RCC 7860 (cell line): ENCODE measurements around the gene SMIM41.
A peak's percentile ranks its signal among the peaks of the same experiment; 100 is the strongest.

Experiments
- DNase-seq: peaks from one replicate; pipeline ENCODE4 v3.0.0-alpha.2; 2015; ENCODE audit warnings: low spot score
- FAIRE-seq: peaks from 2 replicates; lab custom pipeline; 2012; peaks lifted over from hg19 to GRCh38; lab: Jason Lieb, UNC

SMIM41 gene

DNA sequence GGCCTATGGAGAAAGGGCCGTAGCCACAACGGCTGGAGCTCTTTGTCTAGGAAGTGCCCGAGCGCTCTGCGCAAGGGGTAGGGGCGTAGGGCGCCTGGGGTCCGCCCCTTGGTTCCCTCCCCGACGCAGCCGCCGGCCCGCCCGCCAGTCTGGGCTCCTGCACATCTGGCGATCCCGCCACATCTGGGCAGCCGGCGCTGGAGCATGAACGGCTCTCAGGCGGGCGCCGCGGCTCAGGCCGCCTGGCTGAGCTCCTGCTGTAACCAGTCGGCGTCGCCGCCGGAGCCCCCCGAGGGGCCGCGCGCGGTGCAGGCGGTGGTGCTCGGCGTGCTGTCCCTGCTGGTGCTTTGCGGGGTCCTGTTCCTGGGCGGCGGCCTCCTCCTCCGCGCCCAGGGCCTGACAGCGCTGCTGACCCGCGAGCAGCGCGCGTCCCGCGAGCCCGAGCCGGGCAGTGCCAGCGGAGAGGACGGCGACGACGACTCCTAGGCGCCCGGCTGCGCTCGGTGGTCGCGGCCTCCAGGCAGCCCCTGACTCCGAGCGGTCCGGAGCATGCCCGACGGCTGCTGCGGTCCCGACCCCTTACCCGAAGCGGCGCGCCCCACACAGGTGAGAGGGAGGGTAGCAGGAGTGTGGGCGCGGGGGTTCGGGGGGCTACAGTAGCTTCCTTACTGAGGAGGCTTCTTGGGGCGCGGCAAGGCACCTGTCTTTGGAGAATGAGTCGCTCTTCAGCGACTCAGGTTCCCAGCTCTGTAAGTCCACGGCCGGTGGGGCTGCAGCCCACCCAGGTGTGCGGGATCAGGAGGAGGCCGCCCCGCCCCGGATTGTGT lies at the start of gene SMIM41:
SMIM41 (plus strand) TSS at position 129 of the 827 bp plus-strand sequence; CDS start at position 205, 76 bp downstream.
- DNase-seq = no peak
- FAIRE-seq = no peak

DNA sequence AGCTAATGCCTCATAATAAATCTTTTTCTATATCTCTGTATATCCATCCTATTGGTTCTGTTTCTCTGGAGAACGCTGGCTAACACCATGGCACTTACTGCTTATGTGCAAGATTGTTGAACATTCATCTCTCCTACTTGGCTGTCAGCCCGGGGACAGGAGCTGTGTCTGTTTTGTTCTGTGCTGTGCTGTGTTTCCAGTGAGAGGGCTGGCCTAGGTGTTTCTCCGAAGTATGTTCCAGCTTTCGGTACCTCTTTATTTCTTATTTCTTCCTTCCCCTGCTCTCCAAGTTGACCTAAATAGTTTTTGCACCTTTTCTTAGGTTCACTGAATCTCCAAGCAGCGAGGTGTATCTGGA lies 47.1 kb upstream of the SMIM41 start:
- DNase-seq = no peak
- FAIRE-seq = no peak

DNA sequence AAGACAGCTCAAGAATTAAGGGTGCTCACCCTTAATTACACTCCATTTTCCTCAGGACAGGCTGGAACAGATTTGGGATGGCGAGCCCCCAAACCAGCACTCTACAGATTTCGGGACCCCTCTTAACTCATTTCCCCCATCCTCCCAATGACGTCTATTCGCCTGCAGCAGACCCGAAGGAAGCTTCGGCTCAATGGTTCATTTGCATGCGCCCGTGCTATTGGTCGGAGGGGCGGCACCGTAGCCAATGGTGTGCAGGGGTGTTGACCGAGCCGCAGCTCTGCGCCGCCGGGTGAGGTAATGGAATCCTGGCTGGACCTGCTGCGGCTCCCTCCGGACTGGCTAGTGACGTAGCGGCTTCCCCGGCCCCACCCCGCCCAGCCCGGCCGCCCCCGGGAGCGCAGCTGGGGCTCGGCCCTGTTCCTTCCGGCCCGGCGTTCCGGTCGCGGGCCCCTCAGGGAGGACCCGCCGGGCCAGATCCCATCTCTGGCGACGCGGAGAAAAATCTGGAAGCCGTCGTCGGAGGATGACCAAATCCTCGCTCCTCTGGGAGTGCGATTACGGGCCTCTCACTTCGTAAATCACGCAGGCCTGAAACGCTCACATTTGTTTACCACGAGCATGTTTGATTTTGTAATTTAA lies 46.6 kb upstream of the SMIM41 start:
- FAIRE-seq (peak; percentile 38), DNase-seq (peak; percentile 79)

DNA sequence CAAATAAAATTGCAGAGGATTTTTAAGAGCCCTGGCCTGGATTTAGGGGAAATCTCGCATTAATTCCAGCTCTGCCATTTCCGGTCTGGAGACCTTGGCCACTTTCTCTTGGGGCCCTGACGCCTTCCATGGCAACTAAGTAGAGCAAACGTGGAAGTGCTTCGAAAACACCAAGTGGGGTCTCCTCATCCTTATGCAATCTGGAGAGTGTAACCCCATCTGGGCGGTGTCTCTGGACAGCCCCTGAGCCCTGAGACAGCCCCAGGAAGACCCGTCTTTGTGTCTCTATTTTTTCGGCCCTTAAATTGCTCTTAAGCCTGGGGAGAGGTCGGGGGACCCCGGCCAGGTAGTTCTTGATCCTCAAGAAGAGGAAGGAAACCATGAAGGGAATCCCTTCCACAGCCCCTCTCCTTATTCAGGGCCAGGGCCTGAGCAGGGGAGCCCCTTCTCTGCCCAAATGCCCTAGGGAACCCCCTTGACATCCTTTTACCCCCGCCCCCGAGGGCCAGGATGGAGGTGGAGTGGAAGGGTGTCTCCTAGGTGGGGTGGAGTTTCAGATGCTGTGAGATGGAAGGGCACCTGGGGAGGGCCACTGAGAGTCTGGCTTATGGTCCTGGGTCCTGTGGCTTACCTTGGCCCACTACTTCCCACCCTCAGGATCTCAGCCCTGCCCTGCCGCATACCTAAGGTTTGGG lies 45.9 kb upstream of the SMIM41 start:
- no peak for FAIRE-seq
- no peak for DNase-seq

DNA sequence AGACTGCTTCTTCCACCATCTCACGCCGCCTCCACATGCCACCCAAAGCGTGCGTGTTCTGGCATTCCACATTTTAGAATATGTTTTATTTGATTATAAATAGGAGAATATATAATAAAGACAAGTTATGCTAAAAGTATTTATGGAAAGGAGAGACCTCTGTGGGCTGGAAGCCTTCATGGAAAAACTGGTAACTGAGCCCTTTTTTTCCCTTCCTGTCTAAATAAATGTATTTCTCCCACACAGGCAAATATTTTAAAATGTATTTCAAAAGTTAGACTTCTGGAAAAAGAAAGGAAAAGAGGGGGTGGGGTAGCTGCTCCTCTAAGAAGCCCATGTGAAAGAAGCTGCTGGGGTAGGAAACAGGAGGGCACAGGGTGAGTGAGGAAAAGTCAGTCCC lies 44.3 kb upstream of the SMIM41 start:
- FAIRE-seq = no peak

DNA sequence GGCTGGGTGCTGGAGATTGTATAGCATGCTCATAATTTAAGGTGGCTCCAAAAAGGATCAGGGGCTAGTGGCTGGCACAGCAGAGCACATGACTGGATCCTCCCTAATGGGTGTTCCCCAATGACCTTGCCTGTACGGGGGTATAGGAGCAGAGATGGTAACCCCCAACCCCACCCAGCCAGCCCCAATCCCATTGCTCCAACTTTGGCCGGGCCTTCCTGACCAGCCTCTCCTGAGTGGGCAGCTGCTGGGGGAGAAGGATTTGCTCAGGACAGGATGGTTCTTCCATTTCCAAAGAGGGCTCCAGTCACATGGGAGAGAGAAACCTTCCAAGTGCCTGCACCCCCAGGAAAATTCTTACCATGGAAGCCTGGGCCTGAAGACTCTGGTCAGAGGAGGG lies 43.6 kb upstream of the SMIM41 start:
- DNase-seq = no peak
- no peak for FAIRE-seq

More for the DNA sequence above, 44.3 kb upstream of the SMIM41 start:
- no peak for DNase-seq

DNA sequence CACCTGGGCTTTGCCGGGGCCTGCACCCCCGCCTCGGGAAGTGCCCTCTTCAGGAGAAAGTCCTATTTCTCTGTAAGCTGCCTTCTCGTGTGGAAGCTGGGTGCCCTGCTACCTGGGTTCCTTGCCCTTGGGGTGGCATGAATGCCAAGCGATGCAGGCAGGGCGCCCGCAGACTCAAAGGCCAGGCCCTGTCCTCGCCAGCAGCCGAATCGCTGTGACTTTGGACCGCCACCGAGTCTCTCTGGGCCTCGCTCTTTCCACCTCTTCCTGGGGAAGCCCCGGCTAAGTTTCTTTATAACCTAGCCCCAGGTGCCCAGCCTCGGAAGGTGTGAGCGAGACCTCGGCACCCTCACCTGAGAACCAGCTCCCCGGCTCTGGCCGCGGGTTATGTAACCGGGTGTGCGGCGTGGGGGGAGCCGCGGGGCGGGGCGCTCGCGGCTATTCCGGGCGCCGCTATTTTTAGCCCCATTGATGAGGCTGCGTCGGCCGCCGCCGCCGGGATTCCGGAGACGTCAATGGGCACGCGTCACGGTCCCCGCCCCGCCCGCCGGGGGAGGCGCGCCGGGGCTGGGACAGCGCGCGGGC lies 42.8 kb upstream of the SMIM41 start:
- no peak for DNase-seq
- no peak for FAIRE-seq

DNA sequence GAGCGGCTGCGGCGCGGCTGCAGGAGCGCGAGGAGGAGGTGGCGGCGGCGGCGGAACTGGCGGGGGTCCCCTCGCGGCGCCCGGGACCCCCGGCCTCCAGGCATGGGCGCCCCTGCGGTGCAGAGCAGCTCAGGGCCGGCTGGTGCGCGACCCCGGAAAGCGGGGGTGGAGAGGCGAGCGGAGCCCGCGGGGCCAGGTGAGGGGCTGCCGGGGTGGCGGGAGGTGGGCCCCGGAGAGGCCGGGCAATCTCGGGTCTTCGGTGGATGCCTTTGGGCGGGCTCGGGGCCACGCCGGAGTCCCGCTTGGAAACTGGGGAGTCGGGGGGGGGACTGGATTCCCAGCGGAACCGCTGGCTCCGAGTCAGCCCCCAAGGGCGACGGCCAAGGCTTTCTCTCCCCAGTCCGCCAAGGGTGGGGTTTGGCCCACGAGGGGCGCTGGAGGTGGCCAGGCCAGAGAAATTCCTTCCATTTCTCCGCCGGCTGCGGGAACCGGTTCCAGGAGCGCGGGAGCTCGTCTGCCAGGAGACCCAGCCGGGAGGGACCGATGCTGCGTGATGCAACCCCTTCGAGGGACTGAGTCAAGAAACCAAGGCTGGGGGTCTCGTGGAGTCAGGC lies 42.1 kb upstream of the SMIM41 start:
- no peak for DNase-seq
- FAIRE-seq = no peak

DNA sequence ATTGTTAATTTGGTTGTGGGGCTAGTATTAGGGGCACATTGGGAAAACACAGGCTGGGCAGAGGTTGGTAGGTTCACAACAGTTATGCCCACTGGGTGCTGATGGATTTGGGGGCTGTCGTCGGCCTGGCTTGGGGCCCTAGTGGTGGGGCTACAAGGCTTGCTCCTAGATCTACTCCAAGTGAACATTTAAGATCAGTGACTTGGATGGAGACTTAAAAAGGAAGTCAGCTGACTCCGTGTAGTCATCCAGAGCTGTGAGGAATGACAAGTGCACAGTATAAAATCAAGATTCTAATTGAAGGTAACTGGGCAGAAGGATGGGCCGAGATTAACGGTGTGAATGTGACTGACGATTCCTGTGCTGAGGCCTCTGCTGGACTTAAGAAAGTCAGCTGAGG lies 41.1 kb upstream of the SMIM41 start:
- FAIRE-seq = no peak

DNA sequence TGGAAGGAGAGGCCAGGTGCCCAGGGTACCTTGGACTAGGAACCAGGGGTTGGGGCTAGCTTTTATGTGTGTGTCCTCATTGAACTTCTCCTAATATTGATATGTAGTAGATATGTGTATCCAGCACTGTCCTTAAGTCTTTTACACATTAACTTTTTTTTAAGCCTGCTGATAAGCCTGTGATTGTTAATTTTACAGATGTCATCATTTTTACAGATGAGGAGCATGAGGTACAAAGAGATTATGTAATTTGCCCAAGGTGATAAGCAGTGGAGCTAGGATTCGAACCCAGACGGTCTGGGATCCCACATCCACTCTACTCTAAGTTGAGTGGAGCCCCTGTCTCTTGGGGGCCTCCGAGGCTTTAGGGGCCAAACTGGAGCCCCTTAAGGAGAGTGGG lies 38.5 kb upstream of the SMIM41 start:
- FAIRE-seq (no peak), DNase-seq (no peak)

More for the DNA sequence above, 41.1 kb upstream of the SMIM41 start:
- no peak for DNase-seq

DNA sequence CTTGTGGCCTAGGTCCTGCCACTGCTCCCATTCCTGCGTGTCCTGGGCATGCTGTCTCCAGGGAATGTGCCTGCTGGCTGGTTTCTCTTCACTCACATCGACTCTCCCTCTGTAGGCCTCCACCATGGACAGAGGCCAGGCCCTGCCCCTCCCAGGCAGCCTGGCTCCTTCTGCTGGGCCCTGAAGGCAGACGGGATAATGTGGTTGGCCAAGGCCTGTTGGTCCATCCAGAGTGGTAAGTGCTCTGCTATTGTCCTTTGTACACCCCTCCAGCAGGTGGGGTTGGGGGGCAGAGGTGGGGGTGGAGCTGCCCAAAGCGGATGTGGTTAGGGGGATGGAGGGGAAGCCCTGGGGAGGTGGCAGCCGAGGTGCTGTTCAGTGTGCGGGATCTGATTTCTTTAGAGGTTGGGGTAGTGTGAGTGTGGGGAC lies 37.8 kb upstream of the SMIM41 start:
- FAIRE-seq = no peak
- no peak for DNase-seq

DNA sequence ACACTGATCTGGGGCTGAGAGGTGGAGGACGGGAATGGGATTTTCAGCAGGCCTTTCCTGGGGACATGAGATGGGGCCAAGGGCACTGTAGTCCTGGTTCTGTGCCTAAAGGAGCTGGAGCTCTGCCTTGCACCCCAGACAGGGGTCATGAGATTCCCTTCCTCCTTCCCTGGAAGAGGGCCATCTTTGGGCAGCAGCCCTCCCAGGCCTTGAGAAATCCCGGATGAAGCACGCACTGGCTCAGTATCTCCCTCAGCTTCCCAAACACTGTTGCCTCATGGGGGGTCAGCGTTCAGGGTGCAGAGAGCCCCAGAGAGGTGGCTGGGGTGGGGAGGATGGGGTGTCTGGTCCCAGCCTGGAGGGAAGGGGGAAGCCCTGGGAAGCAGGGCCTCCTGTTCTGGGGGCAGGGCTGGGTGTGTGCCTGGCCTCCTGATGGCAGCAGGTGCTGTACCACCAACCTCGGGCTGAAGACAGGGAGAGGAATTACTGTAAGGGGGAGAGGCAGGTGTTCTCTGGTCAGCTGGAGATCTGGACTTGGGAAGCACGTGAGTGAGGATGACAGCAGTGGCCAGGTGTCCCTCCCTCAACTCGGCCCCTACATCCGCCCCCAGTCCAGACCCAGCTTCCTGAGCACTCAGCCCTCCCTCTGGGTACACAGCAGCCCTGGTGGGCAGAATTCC lies 36.7 kb upstream of the SMIM41 start:
- FAIRE-seq = no peak
- no peak for DNase-seq

DNA sequence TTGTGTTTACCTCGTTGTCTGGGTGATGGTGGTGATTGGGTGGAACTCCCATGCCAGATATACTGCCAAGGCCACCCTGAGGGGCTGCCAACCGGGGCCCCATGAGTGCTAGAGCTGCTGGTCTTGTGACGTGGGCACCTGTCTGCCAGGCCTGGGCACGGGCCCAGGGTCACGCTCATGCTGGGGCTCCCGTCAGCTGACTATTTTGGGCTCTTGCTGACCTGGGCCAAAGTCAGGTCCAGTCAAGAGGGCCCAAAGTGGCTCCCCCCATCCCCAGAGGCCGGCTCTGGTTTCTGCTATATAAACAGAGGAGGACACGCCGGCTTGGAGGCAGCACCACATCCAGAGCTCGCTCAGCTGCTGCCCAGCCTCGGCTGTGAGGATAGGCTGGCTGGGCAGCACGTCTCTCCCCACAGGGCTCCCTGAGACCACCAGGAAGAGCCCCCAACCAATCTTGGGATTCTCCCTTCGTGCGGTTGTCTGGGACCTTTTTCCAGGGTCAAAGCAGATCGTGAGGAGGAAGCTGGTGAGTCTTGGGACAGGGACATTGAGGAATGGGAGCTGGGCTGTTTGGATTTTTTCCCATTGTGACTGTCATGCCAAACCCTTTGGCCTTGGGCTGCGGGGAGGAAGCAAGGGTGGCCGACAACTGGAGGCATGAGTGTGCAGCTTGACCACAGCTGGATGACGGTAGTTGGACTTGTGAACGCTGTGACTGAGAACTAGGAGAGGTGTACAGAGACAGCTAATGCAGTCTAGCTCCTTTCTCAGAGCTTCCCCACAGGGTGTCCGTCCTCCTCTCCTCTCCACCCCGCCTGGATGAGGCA lies 35.9 kb upstream of the SMIM41 start:
- FAIRE-seq = no peak

DNA sequence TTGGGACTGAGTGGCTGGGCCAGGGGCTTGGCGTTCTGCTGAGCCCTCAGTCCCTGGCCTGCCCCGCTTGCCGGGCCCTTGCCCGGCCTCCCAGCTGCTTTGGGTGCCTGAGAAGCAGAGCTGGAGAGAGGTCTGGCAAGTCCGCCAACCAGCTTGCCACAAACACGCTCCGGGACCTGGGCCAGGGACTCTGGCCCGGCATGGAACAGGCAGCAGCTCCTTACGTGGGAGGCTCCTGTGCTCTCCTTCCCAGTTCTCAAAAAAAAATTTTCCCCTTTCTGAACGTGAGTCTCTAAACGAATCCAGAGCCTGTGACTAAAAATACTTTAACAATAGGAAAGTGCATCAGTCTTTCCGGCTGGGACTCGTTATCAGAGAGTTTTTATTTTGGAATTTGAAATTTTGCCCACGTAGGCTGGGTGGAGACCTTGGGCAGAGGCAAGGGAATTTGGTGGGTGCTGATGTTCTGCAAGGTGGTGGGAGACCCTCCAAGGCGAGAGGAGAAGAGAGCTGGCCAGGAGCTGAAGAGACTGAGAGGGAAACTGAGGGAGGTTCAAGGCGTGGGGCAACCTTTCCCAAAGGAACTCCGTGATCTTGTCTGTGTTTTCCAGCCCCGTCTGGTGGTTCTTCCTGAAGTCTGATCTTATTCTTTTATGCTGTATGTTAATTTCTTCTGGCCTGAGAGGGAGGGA lies 35.1 kb upstream of the SMIM41 start:
- FAIRE-seq = no peak
- no peak for DNase-seq

More for the DNA sequence above, 35.9 kb upstream of the SMIM41 start:
- no peak for DNase-seq

DNA sequence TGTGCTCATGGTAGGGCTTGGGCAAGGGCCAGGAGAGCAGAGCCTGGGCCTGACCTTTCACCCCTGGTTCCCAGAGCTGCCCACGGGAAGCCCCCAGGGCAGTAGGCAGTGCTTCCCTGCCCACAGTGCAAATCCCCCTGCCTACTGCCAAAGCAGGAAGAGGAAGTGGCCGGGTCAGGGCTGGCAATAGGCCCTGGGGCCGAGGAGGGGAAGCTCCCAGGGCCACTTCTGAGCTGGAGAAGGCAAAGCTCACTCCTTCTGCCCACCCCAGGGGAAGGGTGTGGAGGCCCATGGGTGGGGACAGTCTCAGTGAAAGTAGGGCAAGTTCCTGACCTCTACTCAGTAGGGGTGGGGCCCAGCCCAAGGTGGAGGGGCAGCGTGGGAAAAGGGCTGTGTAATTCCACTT lies 33.7 kb upstream of the SMIM41 start:
- DNase-seq (no peak), FAIRE-seq (no peak)

DNA sequence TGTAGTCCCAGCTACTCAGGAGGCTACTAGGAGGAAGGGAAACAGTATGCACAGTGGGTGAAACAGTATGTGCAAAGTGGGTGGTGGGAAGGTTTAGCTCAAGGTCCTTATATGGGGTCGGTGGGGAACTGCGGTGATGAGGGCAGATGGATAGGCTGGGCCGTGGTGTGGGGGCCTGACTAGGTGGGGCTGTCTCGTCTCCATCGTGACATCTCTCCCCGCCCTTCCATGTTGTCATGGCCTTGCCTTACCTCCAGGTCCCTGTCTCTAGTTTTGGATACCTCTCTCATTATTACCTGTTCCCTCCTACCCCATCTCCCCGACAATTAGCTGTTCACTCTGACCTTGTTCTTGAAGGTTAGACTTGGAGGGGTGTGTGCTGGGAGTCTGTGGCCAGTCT lies 32.6 kb upstream of the SMIM41 start:
- no peak for DNase-seq
- FAIRE-seq = no peak

DNA sequence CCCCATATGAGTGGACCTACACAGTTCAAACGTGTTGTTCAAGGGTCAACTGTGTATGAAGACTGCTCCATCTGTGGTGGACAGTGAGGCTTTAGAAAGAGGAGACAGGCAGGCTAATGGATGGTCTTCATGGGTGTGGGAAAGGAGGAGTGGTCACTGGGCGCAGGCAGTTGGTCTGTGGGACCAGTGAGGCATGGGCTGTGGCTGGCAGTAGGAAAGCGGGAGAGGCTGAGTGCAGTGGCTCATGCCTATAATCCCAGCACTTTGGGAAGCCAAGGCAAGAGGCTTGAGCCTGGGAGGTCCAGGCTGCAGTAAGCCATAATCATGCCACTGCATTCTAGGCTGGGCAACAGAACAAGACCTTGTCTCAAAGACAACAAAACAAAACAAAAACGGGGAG lies 30.2 kb upstream of the SMIM41 start:
- no peak for DNase-seq
- FAIRE-seq = no peak

DNA sequence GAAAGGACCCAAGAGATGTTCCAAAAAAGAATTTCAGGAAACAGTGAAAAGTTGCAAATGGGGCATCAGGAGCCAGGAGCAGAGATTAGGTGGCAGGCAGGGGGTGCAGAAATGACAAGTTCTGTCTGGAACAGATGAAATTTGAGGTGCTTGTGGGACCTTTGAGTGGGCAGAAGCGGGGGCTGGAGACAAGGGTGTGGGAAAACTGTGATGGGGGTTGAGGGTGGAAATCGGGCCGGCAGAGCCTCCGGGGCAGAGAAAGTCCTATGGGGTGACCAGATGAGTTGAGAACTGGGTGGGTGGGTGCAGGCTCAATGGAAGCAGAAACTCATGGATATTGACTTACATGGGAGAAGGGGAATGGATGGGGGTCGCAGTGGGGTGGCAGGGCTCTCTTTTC lies 29.8 kb upstream of the SMIM41 start:
- no peak for DNase-seq
- FAIRE-seq = no peak
